Heart left ventricle (tissue), 16 donors: ENCODE measurements around the gene AKR1B1. TPM values are rescaled to one million over a fixed set of nuclear protein-coding genes. Genes with fewer than 3 reads are reported as not detected.

Source experiments
- ATAC-seq, 4 donors: fragments of 200-7000 bp; cut with Tn5 transposase; one replicate each; pipeline ENCODE4 v1.9.1; 2020 to 2022; ENCODE audit warnings: moderate library complexity in 4 of 4, mild to moderate bottlenecking in 3 of 4, moderate number of reproducible peaks in 1 of 4
- DNase-seq, 5 donors: peaks; one replicate each; pipeline ENCODE4 v3.0.0-alpha.2; 2020
- H3K27ac ChIP-seq, 12 donors: fragments of 200-600 bp; sonication (generic) in 4 of 12; one replicate each; pipeline versions ENCODE4 v1.5.0 to v1.8.0; 2016 to 2022; ENCODE audit warnings: mild to moderate bottlenecking in 2 of 12
- H3K27me3 ChIP-seq, 9 donors: fragments of 200-600 bp; sonication (generic) in 2 of 9; one replicate each; pipeline versions ENCODE4 v1.5.1 to v1.8.0; 2016 to 2022; ENCODE audit warnings: mild to moderate bottlenecking in 3 of 9
- H3K36me3 ChIP-seq, 9 donors: fragments of 200-600 bp; sonication (generic) in 2 of 9; one replicate each; pipeline versions ENCODE4 v1.5.0 to v1.8.0; 2018 to 2022; ENCODE audit warnings: mild to moderate bottlenecking in 2 of 9
- H3K4me1 ChIP-seq, 12 donors: fragments of 200-600 bp; sonication (generic) in 4 of 12; one replicate each; pipeline versions ENCODE4 v1.5.0 to v1.8.0; 2016 to 2022; ENCODE audit warnings: mild to moderate bottlenecking in 3 of 12
- H3K4me3 ChIP-seq, 12 donors: fragments of 200-600 bp; sonication (generic) in 4 of 12; one replicate each; pipeline versions ENCODE4 v1.5.0 to v1.8.0; 2017 to 2022; ENCODE audit warnings: mild to moderate bottlenecking in 9 of 12, moderate library complexity in 4 of 12
- H3K9me3 ChIP-seq, 12 donors: fragments of 200-600 bp; sonication (generic) in 4 of 12; one replicate each; pipeline versions ENCODE4 v1.5.0 to v1.8.0; 2016 to 2022; ENCODE audit warnings: mild to moderate bottlenecking in 1 of 12
- POLR2A ChIP-seq, 2 donors: fragments of 450-650 bp; IDR thresholded peaks; one replicate each; pipeline ENCODE4 v1.6.1; 2017; ENCODE audit warnings: antibody characterized with exemption in 2 of 2, mild to moderate bottlenecking in 2 of 2, moderate library complexity in 2 of 2
- WGBS, 4 donors: extraction: QIAGEN DNeasy Blood & Tissue Kit in 2 of 4; methylation state at CpG; one replicate each; pipeline versions ENCODE4 v1.1.5 to v1.1.7; 2013 to 2018; 5-methylcytosine and 5-hydroxymethylcytosine counted together
- intact Hi-C, 10 donors: fragments of 100-400 bp; cut with DNase I; formaldehyde crosslinking; loops; one replicate each; pipeline versions ENCODE4 v1.11.1 to v1.14.2; 2022
- polyA plus RNA-seq, 2 donors: library from polyadenylated mRNA; stranded (reverse); fragments of 200-250 nt; gene quantifications; one replicate each; pipeline ENCODE4 v1.2.3, GENCODE V29; 2013
- total RNA-seq, 9 donors: library from RNA; depleted of rRNA in 2 of 9; stranded (reverse); fragments of >200 nt in 2 of 9; fragmentation: NEBNext Ultra II Directional in 3 of 9; extraction: Animal tissue kit (Norgen Biotek cat#: 25700) in 3 of 9; gene quantifications; one replicate each; pipeline versions ENCODE4 v1.1.0 to v1.2.4, GENCODE V29; 2016 to 2023
- TF ChIP-seq, protein P1 (sequence below), 12 donors: fragments of 200-600 bp; sonication (generic) in 4 of 12; IDR thresholded peaks; one replicate each; pipeline versions ENCODE4 v1.5.0 to v1.8.0; 2018 to 2022; ENCODE audit warnings: antibody characterized with exemption in 12 of 12, mild to moderate bottlenecking in 5 of 12
- donor health status: ischemic (EF 13 %, LVEDD 7.1; RV severe dilation, severe dysfunction).
- donor health status: healthy with polysubstance abuse.
- donor health status: DM: no; HTN: yes; CAD: no.
- donor health status: DM: no; HTN: no; CAD: no.
- donor health status: ischemic (EF 25% LVEDD 6.9; RV normal size, moderate dysfunction).
- donor health status: ischemic (EF 25% LVEDD 5.7; RV mildly dilated, moderate dysfunction).
- donor health status: healthy.
- donor health status: DM: yes; HTN: yes; CAD: no.
- donor health status: ischemic (EF 35%, LVEDD 5.7; RV mildly dilated, moderate dysfunction).
- donor health status: nonischemic (EF 11% LVEDD 7.7; RV severe dilation, severe dysfunction).
- donor health status: DM: yes; HTN: yes; CAD: no.
- donor health status: PGD.
- donor health status: ischemic (EF 29% LVEDD 5.4; RV normal size, mild dysfunction).
- donor health status: nonischemic (EF 23%, LVEDD 6.1; RV moderate dilation, normal function).

AKR1B1 gene
- total and polyA plus RNA-seq, 11 donors: 97.0 to 335 (median 185) TPM

DNA sequence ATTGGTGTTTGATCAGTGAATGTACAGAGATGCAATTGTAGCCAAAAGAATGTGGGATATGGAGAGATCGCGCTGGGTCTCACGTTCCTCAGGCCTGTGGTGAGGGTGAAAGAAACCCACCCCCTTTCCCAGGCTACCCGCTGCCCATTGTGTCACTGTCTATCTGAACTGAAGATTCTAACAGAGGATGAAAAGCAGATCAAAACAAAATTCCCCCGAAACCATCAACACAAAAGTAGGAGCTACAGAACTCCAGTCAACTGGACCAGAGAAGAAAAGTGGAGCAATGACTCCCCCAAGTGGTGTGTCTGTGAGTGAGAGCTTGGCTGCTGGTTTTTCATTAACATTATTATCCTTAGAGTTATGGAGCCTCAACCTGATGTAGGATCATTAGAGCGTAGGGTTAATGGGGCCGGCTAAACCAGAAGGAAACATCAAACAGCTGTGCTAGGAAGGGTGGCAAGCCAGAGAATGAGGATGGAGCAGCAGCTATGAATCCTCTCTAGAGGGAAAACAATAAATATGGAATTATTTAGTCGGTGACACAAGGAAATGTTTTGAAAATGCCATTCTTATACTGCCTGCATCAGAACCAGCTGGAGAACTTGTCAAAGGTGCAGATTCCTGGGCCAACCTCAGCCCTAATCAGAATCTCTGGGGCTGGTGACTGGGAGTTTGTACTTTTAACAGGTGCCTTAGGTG lies 38.3 kb downstream of the AKR1B1 start:
- DNase-seq: no peak
- ATAC-seq: peak in 3 of 4 donors; percentile 31 to 71 (median 62)
- no peak for TF ChIP-seq POLR2A (IDR thresholded peaks at IDR 0.05)
- TF ChIP-seq, protein P1, sequence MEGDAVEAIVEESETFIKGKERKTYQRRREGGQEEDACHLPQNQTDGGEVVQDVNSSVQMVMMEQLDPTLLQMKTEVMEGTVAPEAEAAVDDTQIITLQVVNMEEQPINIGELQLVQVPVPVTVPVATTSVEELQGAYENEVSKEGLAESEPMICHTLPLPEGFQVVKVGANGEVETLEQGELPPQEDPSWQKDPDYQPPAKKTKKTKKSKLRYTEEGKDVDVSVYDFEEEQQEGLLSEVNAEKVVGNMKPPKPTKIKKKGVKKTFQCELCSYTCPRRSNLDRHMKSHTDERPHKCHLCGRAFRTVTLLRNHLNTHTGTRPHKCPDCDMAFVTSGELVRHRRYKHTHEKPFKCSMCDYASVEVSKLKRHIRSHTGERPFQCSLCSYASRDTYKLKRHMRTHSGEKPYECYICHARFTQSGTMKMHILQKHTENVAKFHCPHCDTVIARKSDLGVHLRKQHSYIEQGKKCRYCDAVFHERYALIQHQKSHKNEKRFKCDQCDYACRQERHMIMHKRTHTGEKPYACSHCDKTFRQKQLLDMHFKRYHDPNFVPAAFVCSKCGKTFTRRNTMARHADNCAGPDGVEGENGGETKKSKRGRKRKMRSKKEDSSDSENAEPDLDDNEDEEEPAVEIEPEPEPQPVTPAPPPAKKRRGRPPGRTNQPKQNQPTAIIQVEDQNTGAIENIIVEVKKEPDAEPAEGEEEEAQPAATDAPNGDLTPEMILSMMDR (IDR thresholded peaks at IDR 0.05): peak; percentile 28 to 70 (median 50)

DNA sequence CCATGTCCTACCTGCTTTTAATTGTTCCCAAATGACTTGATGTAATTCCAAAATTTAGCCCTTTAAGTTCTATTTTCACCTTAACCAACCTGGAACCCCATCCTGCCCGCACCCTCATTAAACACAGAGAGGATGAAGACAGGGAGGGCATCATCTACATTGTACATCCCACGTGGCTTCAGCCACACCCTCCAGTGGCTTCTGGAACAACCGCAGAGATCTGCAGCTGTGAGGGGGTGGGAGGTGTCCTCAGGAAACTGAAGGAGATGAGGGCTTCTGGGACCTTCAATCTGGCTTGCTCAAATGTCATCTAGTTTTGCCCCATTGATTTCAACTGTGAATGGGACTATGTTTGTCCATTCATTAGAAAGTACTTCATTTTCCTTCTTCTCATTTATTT lies 39.0 kb downstream of the AKR1B1 start:
- Histone ChIP-seq H3K4me3 (no peak overlapping the region), H3K36me3 (no peaks in the 10 kb centered on the region), H3K27ac (no peak overlapping the region), H3K9me3 (no peaks in the 10 kb centered on the region), H3K27me3 (peaks cover 0 to 7% (median 0%) of the 10 kb centered on the region in 9 donors), H3K4me1 (no peaks in the 10 kb centered on the region)
- WGBS, 4 donors: 36 to 50% (median 44%) methylated on average over 3 of the region's 3 CpGs
- ATAC-seq (peak in 1 of 4 donors; percentile 28), DNase-seq (no peak)
- intact Hi-C loops: no loop called here
- TF ChIP-seq, protein P1 (IDR thresholded peaks at IDR 0.05): no peak
- no peak for TF ChIP-seq POLR2A (IDR thresholded peaks at IDR 0.05)

More for the DNA sequence above, 38.3 kb downstream of the AKR1B1 start:
- WGBS, 4 donors: 55 to 60% (median 57%) methylated on average over 8 of the region's 8 CpGs
- no peak overlapping the region for H3K27ac ChIP-seq
- no peaks in the 10 kb centered on the region for H3K4me1 ChIP-seq
- H3K4me3 ChIP-seq: no peak overlapping the region
- no peaks in the 10 kb centered on the region for H3K9me3 ChIP-seq
- intact Hi-C loops: no loop called here
- H3K36me3 ChIP-seq: no peaks in the 10 kb centered on the region
- peaks cover 0 to 7% (median 0%) of the 10 kb centered on the region in 9 donors for H3K27me3 ChIP-seq

DNA sequence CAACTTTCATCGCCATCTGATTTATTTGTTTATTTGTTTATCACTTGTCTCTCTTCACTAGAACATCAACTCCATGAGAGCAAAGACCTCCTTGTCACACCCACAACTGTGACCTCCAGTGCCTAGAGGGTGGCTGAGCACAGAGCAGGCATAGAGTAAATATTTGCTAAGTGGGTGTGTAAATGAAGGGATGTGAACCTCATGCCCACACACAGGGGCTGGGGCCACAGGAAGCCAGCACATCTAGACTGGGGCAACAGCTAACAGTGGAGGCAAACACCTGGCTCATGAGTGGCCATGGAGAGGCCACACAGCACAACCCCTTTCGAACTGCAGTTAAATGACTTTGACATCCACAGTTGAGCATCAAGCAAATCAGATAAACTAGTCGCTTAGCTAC lies 39.8 kb downstream of the AKR1B1 start:
- Histone ChIP-seq H3K9me3 (no peaks in the 10 kb centered on the region), H3K27ac (no peak overlapping the region), H3K4me1 (no peaks in the 10 kb centered on the region), H3K36me3 (no peaks in the 10 kb centered on the region), H3K4me3 (no peak overlapping the region), H3K27me3 (peaks cover 0 to 7% (median 0%) of the 10 kb centered on the region in 9 donors)
- ATAC-seq: no peak
- intact Hi-C loops: no loop called here
- TF ChIP-seq, protein P1 (IDR thresholded peaks at IDR 0.05): no peak
- no peak for TF ChIP-seq POLR2A (IDR thresholded peaks at IDR 0.05)
- 90 to 93% (median 92%) methylated on average over 3 of the region's 3 CpGs for WGBS, 4 donors
- no peak for DNase-seq

GRCh38 chr7:134415700-134416099 lies 43.2 kb downstream of the AKR1B1 start:
- no peaks in the 10 kb centered on the region for H3K36me3 ChIP-seq
- no peak for ATAC-seq
- H3K27ac ChIP-seq: no peak overlapping the region
- H3K4me1 ChIP-seq: no peaks in the 10 kb centered on the region
- intact Hi-C loops: no loop called here
- DNase-seq: no peak
- H3K4me3 ChIP-seq: no peak overlapping the region
- H3K27me3 ChIP-seq: peaks cover 0 to 7% (median 0%) of the 10 kb centered on the region in 9 donors
- H3K9me3 ChIP-seq: no peaks in the 10 kb centered on the region
- TF ChIP-seq, protein P1 (IDR thresholded peaks at IDR 0.05): no peak
- no peak for TF ChIP-seq POLR2A (IDR thresholded peaks at IDR 0.05)
